ENCODE results near the gene KRT86.

The KRT86 gene

DNA sequence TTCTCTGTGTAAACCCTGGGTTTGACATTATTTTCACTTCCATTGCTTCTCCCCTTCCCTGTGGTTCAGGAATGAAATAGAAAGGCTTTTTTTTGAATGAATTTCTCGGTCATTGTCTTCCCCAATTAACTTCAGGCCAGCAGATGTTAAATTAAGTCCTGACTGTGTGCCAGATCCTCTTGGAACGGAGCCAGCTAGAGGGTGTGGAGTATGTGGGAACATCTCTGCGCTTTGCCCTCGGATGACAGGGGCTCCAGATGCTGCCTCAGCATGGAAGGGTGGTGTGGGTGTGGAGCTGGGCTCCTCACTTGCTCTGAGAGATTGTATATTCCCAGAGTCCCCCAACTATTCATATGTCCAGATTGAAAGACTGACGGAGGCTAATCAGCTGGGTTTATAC lies 79.8 kb downstream of the KRT86 start:
- TF ChIP-seq ZNF274 (IDR thresholded peaks at IDR 0.05; ENCODE audit: low read depth, low read length) = no peak

DNA sequence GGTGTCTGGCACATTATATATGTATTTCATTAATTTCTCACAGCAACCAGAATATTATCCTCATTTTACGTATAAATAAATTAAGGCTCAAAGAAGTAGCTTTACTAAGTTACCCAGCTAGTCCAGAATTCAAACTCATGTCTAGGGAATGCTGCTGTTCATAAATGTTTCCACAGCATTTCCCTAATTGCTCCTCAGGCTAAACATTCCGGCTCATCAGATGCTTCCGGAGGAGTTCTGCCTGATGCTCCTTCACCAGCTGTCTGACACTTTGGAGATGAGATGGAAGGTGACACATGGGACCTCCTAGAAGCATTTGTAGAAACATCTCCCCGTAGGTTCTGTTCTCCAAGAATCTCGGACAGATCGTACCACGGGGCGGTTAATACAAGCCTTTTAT lies 80.7 kb downstream of the KRT86 start:
- TF ChIP-seq ZNF274 (IDR thresholded peaks at IDR 0.05; ENCODE audit: low read depth, low read length) = no peak
- H3K4me3 ChIP-seq (ENCODE audit: low read length) = no peak overlapping the region

More for the DNA sequence above, 79.8 kb downstream of the KRT86 start:
- H3K4me3 ChIP-seq (ENCODE audit: low read length) = no peak overlapping the region

DNA sequence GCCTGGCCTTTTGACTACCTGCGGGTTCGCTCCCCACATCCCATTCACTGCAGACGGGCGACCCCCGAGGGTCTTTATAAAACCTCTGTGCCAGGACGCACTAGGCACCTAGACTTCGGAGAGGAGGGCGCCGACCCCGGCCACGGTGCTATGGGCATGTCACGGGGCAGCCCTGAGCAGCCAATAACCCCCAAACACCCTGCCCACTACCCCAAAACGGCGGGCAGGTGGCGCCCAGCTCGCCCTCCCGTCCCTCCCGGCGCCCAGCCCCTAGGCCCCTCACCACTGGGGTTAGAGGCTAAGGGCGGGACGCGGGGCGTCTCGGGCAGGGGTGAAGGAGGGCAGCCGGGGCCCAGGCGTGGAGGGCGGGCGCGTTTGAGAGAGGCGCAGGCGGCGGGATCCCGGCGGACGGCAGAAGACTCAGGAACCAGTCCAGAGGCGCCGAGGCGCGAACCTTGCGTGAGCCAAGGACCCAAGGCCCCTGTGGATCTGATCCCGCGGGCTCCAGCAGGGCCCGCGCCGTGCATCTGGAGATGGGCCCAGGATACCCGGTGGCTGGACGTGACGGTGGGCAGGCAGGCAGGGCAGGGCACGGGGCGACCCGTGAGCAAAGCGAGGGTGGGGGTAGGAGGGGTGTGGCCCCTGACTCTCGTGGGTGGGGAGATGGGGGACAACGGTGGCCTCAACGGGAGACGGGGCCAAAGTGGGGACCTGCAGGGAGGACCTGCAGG lies 81.8 kb downstream of the KRT86 start:
- no peak for TF ChIP-seq ZNF274 (IDR thresholded peaks at IDR 0.05; ENCODE audit: low read depth, low read length)
- no peak overlapping the region for H3K4me3 ChIP-seq (ENCODE audit: low read length)

DNA sequence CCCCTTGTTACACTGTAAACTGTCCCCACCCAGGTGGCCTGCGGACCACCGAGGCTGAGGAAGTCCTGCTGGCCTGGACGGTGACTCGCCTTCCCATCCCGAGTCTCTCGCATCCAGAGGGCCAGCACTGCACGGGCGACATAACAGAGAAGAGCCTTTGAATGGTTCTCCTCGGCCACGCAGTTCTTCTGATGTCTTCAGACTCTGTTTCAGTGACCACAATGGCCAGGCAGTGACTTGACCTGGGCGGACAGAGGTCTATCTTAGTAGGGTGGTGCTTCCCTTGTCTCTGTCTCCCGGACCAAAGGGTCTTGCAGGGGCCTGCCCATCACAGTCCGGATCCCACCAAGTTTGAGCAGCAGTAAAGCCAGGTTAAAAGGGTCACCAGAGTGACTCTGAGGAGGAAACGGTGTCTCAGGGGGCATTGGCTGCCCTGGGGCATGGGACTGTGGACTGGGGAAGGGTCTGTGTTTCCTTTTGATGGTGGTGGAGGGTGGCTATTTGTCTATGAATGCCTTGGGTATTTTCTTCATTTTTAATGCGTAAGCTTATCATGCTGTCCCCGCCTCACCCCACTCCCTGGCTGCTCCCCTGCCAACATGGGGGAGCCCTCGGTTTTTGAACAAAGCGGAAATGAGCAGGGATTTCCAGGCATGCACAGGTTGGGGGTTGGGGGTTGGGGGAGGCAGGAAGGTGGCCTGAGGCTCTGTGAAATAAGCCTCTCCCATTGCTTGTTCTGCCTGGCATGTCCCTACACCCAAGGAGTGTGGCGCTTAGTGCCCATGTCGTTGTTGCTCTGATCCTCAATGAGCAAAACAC lies 82.5 kb downstream of the KRT86 start:
- no peak for TF ChIP-seq ZNF274 (IDR thresholded peaks at IDR 0.05; ENCODE audit: low read depth, low read length)
- no peak overlapping the region for H3K4me3 ChIP-seq (ENCODE audit: low read length)

All from GM08714 (cell line).